Neural cell (in vitro differentiated cells): ENCODE results near the gene SIK3. TPM values are rescaled to one million over a fixed set of nuclear protein-coding genes. Genes with fewer than 3 reads are reported as not detected.

Experiments
- H2AFZ ChIP-seq: fragments of 200-600, 300-800 bp; sonication (generic), shearing (Covaris generic); 2 replicates; pipeline ENCODE4 v1.6.0; 2014; ENCODE audit warnings: low read depth, mild to moderate bottlenecking, antibody characterized with exemption, low read length, moderate library complexity
- H3F3A ChIP-seq: fragments of 200-600 bp; shearing (Covaris generic); 2 replicates; pipeline ENCODE4 v1.6.1; 2016; ENCODE audit warnings: mild to moderate bottlenecking, moderate library complexity, mixed read lengths, antibody characterized with exemption, low read length; ENCODE audit not compliant: insufficient read depth, poor library complexity, severe bottlenecking
- H3K27ac ChIP-seq: fragments of 200-600, 300-800 bp; sonication (generic), shearing (Covaris generic); 2 replicates; pipeline ENCODE4 v1.5.1; 2014; ENCODE audit warnings: mild to moderate bottlenecking, low read length, moderate library complexity
- H3K27me3 ChIP-seq: fragments of 300-800, 200-600 bp; sonication (generic), shearing (Covaris generic); 2 replicates; pipeline ENCODE4 v1.6.0; 2014; ENCODE audit warnings: mild to moderate bottlenecking, low read depth, low read length, moderate library complexity; ENCODE audit not compliant: insufficient read depth
- H3K36me3 ChIP-seq: fragments of 300-800, 200-600 bp; sonication (generic), shearing (Covaris generic); 2 replicates; pipeline ENCODE4 v1.5.1; 2014; ENCODE audit warnings: mild to moderate bottlenecking, antibody characterized with exemption, low read length, moderate library complexity; ENCODE audit not compliant: insufficient read depth
- H3K4me2 ChIP-seq: fragments of 300-800, 200-600 bp; sonication (generic), shearing (Covaris generic); 2 replicates; pipeline ENCODE4 v1.6.0; 2014; ENCODE audit warnings: mild to moderate bottlenecking, low read length
- H3K4me3 ChIP-seq: fragments of 300-800, 200-600 bp; sonication (generic), shearing (Covaris generic); 2 replicates; pipeline ENCODE4 v1.5.1; 2014; ENCODE audit warnings: mild to moderate bottlenecking, low read length, moderate library complexity
- H3K79me2 ChIP-seq: fragments of 200-600 bp; shearing (Covaris generic); replicated peaks from 2 replicates; pipeline ENCODE4 v1.6.0; 2014; ENCODE audit warnings: mild to moderate bottlenecking, low read length, moderate library complexity; ENCODE audit not compliant: insufficient read depth
- H3K9ac ChIP-seq: fragments of 300-800, 200-600 bp; sonication (generic), shearing (Covaris generic); 2 replicates; pipeline ENCODE4 v1.6.1; 2016; ENCODE audit warnings: mild to moderate bottlenecking, low read length, mixed read lengths
- H3K9me2 ChIP-seq: fragments of 200-600 bp; shearing (Covaris generic); 2 replicates; pipeline ENCODE4 v1.6.1; 2016; ENCODE audit warnings: mild to moderate bottlenecking, low read length, mixed read lengths; ENCODE audit not compliant: insufficient read depth
- H3K9me3 ChIP-seq: fragments of 200-600, 300-800 bp; sonication (generic), shearing (Covaris generic); 2 replicates; pipeline ENCODE4 v1.6.1; 2016; ENCODE audit warnings: mild to moderate bottlenecking, mixed run types, low read length, moderate library complexity, mixed read lengths
- H4K20me1 ChIP-seq: fragments of 200-600 bp; shearing (Covaris generic); 2 replicates; pipeline ENCODE4 v1.6.1; 2016; ENCODE audit warnings: mild to moderate bottlenecking, mixed run types; ENCODE audit not compliant: insufficient read depth
- EP300 ChIP-seq: fragments of 450-650 bp; conservative IDR thresholded peaks from 2 replicates; pipeline ENCODE4 v1.6.1; 2014; ENCODE audit warnings: antibody characterized with exemption, mild to moderate bottlenecking, moderate library complexity; ENCODE audit not compliant: poor library complexity, severe bottlenecking
- EZH2 ChIP-seq: fragments of 200-600, 300-800 bp; shearing (Covaris generic), sonication (generic); IDR thresholded peaks from 2 replicates; pipeline ENCODE4 v1.6.1; 2014; ENCODE audit warnings: antibody characterized with exemption, low read length, borderline replicate concordance, mild to moderate bottlenecking; ENCODE audit not compliant: insufficient read depth, poor library complexity, severe bottlenecking
- MXI1 ChIP-seq: fragments of 450-650 bp; conservative IDR thresholded peaks from 2 replicates; pipeline ENCODE4 v1.6.1; 2014; ENCODE audit warnings: antibody characterized with exemption, mild to moderate bottlenecking; ENCODE audit not compliant: poor library complexity, severe bottlenecking
- POLR2AphosphoS5 ChIP-seq: IDR thresholded peaks from 2 replicates; pipeline ENCODE4 v1.6.1; 2012
- RAD21 ChIP-seq: fragments of 450-650 bp; conservative IDR thresholded peaks from 2 replicates; pipeline ENCODE4 v1.6.1; 2014; ENCODE audit warnings: antibody characterized with exemption, mild to moderate bottlenecking, moderate library complexity
- REST ChIP-seq: IDR thresholded peaks from 2 replicates; pipeline ENCODE4 v1.6.1; 2012; ENCODE audit warnings: borderline replicate concordance
- SMC3 ChIP-seq: fragments of 450-650 bp; conservative IDR thresholded peaks from 2 replicates; pipeline ENCODE4 v1.6.1; 2014; ENCODE audit warnings: antibody characterized with exemption, mild to moderate bottlenecking, moderate library complexity; ENCODE audit not compliant: poor library complexity
- TAF1 ChIP-seq: IDR thresholded peaks from 2 replicates; pipeline ENCODE4 v1.6.1; 2012; ENCODE audit warnings: low read depth
- polyA plus RNA-seq: library from polyadenylated mRNA; depleted of rRNA; stranded (reverse); fragments of >200 nt; gene quantifications from 2 replicates; pipeline ENCODE4 v1.2.3, GENCODE V29; 2014
- TF ChIP-seq, protein P1 (sequence below): fragments of 450-650 bp; IDR thresholded peaks from 2 replicates; pipeline ENCODE4 v1.5.1; 2014; ENCODE audit warnings: antibody characterized with exemption, mild to moderate bottlenecking, moderate library complexity; ENCODE audit not compliant: poor library complexity, severe bottlenecking

SIK3 gene
- polyA plus RNA-seq, 1 donor from 2014 or later: 11.2 TPM

DNA sequence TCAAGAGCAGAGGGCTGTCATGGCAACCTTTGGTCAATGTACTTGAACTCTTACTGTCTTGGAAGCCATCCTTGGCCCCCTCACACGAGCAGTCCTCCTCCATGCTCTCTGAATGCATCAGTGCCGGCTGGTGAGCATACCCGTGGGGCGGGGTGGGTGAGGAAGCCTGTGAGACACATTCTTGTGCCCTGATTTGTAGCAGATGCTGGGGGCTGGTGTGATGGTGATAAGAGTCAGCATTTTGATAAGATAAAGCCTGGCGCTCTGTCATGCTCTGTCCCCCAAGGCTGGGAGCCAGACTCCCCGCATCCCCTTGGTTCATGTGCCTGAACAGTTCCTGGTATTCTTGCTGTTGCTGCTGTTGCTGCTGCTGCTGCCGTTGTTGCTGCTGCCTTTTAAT, 240.3 kb downstream of the SIK3 start:
- H3K79me2 ChIP-seq: no peaks in the 10 kb centered on the region
- H3K27ac ChIP-seq: no peak overlapping the region
- H4K20me1 ChIP-seq: no peaks in the 10 kb centered on the region
- no peak overlapping the region for H2AFZ ChIP-seq
- TF ChIP-seq EP300 (no peak), MXI1 (no peak), EZH2 (no peak), RAD21 (no peak), TAF1 (no peak), REST (no peak), SMC3 (no peak), POLR2AphosphoS5 (no peak)
- TF ChIP-seq, protein P1, sequence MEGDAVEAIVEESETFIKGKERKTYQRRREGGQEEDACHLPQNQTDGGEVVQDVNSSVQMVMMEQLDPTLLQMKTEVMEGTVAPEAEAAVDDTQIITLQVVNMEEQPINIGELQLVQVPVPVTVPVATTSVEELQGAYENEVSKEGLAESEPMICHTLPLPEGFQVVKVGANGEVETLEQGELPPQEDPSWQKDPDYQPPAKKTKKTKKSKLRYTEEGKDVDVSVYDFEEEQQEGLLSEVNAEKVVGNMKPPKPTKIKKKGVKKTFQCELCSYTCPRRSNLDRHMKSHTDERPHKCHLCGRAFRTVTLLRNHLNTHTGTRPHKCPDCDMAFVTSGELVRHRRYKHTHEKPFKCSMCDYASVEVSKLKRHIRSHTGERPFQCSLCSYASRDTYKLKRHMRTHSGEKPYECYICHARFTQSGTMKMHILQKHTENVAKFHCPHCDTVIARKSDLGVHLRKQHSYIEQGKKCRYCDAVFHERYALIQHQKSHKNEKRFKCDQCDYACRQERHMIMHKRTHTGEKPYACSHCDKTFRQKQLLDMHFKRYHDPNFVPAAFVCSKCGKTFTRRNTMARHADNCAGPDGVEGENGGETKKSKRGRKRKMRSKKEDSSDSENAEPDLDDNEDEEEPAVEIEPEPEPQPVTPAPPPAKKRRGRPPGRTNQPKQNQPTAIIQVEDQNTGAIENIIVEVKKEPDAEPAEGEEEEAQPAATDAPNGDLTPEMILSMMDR: no peak
- H3K4me3 ChIP-seq: no peak overlapping the region
- H3K36me3 ChIP-seq: peaks cover 11% of the 10 kb centered on the region
- no peaks in the 10 kb centered on the region for H3K9me3 ChIP-seq
- H3K9ac ChIP-seq: no peak overlapping the region
- no peaks in the 10 kb centered on the region for H3K27me3 ChIP-seq
- H3K9me2 ChIP-seq: no peaks in the 10 kb centered on the region
- H3K4me2 ChIP-seq: no peak overlapping the region
- H3F3A ChIP-seq: no peaks in the 10 kb centered on the region

DNA sequence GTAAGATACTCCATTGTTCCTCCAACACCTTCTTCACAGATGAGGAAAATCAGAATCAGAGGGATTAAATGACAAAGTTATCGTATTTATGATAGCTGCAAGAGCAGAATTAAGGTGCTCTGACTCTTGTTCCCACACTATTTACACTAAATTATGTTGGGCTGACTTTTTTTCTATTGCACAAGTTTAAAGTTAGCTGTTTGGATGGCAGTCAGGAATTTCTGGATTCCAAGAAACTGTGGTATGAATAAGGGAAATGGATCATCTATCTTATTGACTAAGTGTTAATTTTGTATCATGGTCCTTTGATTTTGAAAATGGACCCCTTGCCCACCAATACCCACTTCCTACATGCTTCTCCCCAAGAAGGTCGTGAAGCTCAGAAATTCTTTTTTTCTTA, 240.9 kb downstream of the SIK3 start:
- Histone ChIP-seq H4K20me1 (no peaks in the 10 kb centered on the region), H2AFZ (no peak overlapping the region), H3K27me3 (no peaks in the 10 kb centered on the region), H3K9me3 (no peaks in the 10 kb centered on the region), H3F3A (no peaks in the 10 kb centered on the region), H3K27ac (no peak overlapping the region), H3K79me2 (no peaks in the 10 kb centered on the region), H3K4me3 (no peak overlapping the region), H3K9me2 (no peaks in the 10 kb centered on the region), H3K9ac (no peak overlapping the region), H3K36me3 (peaks cover 11% of the 10 kb centered on the region), H3K4me2 (no peak overlapping the region)
- TF ChIP-seq EZH2 (no peak), SMC3 (no peak), RAD21 (no peak), MXI1 (no peak), POLR2AphosphoS5 (no peak), EP300 (no peak), TAF1 (no peak), REST (no peak)
- TF ChIP-seq, protein P1: no peak
